Measurements from ENCODE around the gene AKAP1. TPM values are rescaled to one million over a fixed set of nuclear protein-coding genes. Genes with fewer than 3 reads are reported as not detected.

AKAP1 gene
- total RNA-seq, 6 experiments from 2014 or later = 31.2 to 58.5 (median 43.1) TPM

- H3K27ac ChIP-seq = no peak overlapping the region
- intact Hi-C loops (cut with DNase I) = no loop called here
- H3K4me1 ChIP-seq = peaks cover 0 to 10% (median 3%) of the 10 kb centered on the region in 4 donors
- no peaks in the 10 kb centered on the region for H3K9me3 ChIP-seq
- H3K4me3 ChIP-seq = no peak overlapping the region
- no peaks in the 10 kb centered on the region for H3K27me3 ChIP-seq
- H3K36me3 ChIP-seq = no peaks in the 10 kb centered on the region
- ATAC-seq = no peak
- WGBS (ENCODE audit: insufficient coverage, low coverage, low lambda C conversion rate, missing lambda C conversion rate) = 40% methylated on average over 1 of the region's 2 CpGs
- DNase-seq = no peak
- TF ChIP-seq CTCF (IDR thresholded peaks at IDR 0.05) (no peak), POLR2A (IDR thresholded peaks at IDR 0.05) (no peak)
These were observed 44.5 kb upstream of the AKAP1 start for GRCh38 chr17:57040571-57040970.

GRCh38 chr17:57043276-57043675, 41.8 kb upstream of the AKAP1 start:
- no peak overlapping the region for H3K27ac ChIP-seq
- no peaks in the 10 kb centered on the region for H3K36me3 ChIP-seq
- no peaks in the 10 kb centered on the region for H3K4me1 ChIP-seq
- no peaks in the 10 kb centered on the region for H3K27me3 ChIP-seq
- DNase-seq = no peak
- WGBS (ENCODE audit: insufficient coverage, low coverage, low lambda C conversion rate, missing lambda C conversion rate) = 83% methylated on average over 4 of the region's 4 CpGs
- TF ChIP-seq CTCF (IDR thresholded peaks at IDR 0.05) = no peak
- TF ChIP-seq POLR2A (IDR thresholded peaks at IDR 0.05) = no peak
- intact Hi-C loops (cut with DNase I) = no loop called here
- no peak for ATAC-seq
- no peak overlapping the region for H3K4me3 ChIP-seq
- no peaks in the 10 kb centered on the region for H3K9me3 ChIP-seq

DNA sequence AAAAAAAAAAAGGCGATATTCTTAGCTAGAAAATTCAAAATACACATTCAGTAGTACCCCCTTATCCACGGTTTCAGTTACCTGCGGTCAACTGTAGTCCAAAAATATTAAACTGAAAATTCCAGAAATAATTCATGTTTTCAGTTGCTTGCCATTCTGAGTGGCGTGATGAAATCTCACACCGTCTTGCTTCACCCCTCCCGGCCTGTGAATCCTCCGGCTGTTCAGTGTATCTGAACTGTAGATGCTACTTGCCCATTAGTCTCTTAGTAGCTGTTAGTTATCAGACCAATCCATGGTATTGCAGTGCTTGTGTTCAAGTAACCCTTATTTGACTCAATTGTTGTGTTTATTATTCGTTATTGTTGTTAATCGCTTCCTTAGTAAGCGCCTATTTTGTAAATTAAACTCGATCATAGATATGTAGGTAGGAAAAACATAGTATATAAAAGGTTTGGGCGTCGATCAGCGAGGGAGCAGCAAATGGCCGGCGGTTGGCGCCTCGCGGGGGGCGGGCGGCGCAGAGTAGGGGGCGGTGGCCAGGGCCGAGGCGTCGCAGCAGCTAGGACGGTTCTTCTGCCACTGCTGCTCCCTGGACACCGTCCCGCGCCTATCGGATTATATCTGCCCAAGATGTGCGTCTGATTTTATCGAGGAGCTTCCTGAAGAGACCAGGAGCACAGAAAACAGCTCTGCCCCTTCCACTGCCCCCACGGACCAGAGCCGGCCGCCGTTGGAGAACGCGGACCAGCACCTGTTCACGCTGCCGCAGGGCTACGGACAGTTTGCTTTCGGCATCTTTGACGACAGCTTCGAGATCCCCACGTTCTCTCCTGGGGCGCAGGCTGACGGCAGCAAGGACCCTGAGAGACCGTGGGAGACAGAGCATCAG, 39.8 kb upstream of the AKAP1 start:
- no peaks in the 10 kb centered on the region for H3K36me3 ChIP-seq
- ATAC-seq (no peak), DNase-seq (no peak)
- intact Hi-C loops (cut with DNase I) = no loop called here
- WGBS (ENCODE audit: insufficient coverage, low coverage, low lambda C conversion rate, missing lambda C conversion rate) = 35% methylated on average over 27 of the region's 49 CpGs
- H3K27ac ChIP-seq = no peak overlapping the region
- no peaks in the 10 kb centered on the region for H3K9me3 ChIP-seq
- no peaks in the 10 kb centered on the region for H3K27me3 ChIP-seq
- no peak for TF ChIP-seq POLR2A (IDR thresholded peaks at IDR 0.05)
- no peak for TF ChIP-seq CTCF (IDR thresholded peaks at IDR 0.05)
- peak overlapping the region; percentile 29 to 49 (median 44) for H3K4me3 ChIP-seq
- H3K4me1 ChIP-seq = no peaks in the 10 kb centered on the region

DNA sequence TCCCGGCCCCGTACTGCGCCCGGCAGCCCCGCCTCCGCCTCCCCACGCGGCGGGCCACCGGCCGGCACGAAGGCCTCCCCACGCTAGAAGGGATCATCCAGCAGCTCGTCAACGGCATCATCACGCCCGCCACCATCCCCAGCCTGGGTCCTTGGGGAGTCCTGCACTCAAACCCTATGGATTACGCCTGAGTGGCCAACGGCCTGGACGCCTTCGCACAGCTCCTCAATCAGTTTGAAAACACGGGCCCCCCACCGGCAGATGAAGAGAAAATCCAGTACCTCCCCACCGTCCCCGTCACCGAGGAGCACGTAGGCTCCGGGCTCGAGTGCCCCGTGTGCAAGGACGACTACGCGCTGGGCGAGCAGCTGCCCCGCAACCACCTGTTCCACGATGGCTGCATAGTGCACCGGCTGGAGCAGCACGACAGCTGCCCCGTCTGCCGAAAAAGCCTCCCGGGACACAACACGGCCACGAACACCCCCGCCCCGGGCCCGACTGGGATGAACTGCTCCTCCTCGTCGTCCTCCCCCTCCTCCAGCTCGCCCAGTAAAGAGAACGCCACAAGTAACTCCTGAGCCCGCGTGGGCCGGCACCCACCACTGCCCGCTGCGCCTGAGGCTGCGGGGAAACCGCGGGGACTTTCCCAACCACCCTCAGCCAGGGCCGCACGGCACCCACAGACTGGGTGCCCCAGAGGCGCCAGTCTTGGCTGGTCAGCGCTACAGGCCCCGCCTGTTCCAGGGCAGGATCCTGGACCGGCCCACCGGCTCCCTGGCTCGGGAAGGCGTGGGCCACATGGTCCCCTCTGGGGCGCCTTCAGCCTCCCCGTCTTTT, 39.0 kb upstream of the AKAP1 start:
- H3K4me1 ChIP-seq = no peaks in the 10 kb centered on the region
- no peak for TF ChIP-seq POLR2A (IDR thresholded peaks at IDR 0.05)
- no peak for TF ChIP-seq CTCF (IDR thresholded peaks at IDR 0.05)
- intact Hi-C loops (cut with DNase I) = no loop called here
- H3K36me3 ChIP-seq = no peaks in the 10 kb centered on the region
- peak; percentile 52 to 66 (median 60) for DNase-seq
- WGBS (ENCODE audit: insufficient coverage, low coverage, low lambda C conversion rate, missing lambda C conversion rate) = 10% methylated on average over 14 of the region's 69 CpGs
- no peaks in the 10 kb centered on the region for H3K27me3 ChIP-seq
- H3K9me3 ChIP-seq = no peaks in the 10 kb centered on the region
- ATAC-seq = peak; percentile 73 to 91 (median 84)
- peak overlapping the region; percentile 29 to 49 (median 44) for H3K4me3 ChIP-seq
- H3K27ac ChIP-seq = no peak overlapping the region

Measured in right lobe of liver (tissue), 6 donors.